T1000 (cell line): ENCODE results near the gene SENP5.

Experiments
- DNase-seq: peaks from one replicate; lab custom pipeline; 2025; ENCODE audit warnings: mixed read lengths; lab: John Stamatoyannopoulos, UW

The SENP5 gene

GRCh38 chr3:196969134-196969659 is 101.5 kb downstream of the SENP5 start:
- DNase-seq = no peak

- peak; percentile 26 for DNase-seq
These were observed 102.2 kb downstream of the SENP5 start for GRCh38 chr3:196969660-196970546.

- DNase-seq = no peak
These were observed 102.9 kb downstream of the SENP5 start for GRCh38 chr3:196970547-196971093.

- DNase-seq = no peak
These were observed 103.5 kb downstream of the SENP5 start for GRCh38 chr3:196971094-196971698.

- no peak for DNase-seq
These were observed 106.9 kb downstream of the SENP5 start for GRCh38 chr3:196974661-196975060.

GRCh38 chr3:196975349-196975748 is 107.6 kb downstream of the SENP5 start:
- no peak for DNase-seq

GRCh38 chr3:196976941-196977340 is 109.2 kb downstream of the SENP5 start:
- no peak for DNase-seq

- no peak for DNase-seq
These were observed 111.8 kb downstream of the SENP5 start for GRCh38 chr3:196979545-196979944.

- no peak for DNase-seq
These were observed 113.9 kb downstream of the SENP5 start for GRCh38 chr3:196981657-196982056.

- no peak for DNase-seq
These were observed 115.5 kb downstream of the SENP5 start for GRCh38 chr3:196983186-196983585.
